ENCODE measurements around the gene HMX3.

DNA sequence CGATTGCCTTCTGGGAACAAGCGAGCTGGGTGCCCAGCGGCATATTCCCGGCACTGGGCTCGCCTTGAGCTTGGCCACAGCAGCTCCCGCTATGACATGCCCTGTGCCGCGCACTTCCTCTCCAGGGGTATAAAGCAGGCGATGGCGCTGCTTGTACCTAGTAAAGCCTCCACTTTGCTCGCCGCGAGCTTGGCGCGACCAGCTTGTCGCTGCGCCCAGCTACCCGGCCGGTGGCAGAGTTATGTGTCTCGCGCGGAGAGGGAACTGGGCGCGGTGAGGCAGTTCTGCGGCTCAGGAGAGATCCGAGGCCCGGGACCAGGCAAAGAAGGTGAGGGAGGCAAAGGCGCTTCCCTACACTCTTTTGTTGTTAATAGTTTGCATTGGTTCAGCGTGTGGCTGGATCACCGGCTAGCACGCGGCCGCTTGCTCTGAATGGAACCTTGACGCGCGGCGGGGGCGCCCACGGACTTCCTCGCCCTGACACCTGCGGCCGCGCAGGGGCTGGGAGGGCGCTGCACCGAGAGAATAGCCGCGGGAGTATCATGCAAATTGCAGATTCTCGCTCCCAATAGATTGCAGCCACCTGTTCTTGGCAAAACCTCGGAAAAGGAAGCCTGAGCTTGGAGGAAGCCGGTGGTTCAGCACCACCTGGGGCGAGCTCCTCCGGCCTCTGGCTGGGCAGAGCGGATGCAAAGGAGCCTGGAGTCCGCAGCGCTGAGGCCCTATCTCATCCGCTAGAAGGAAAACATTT is 15.4 kb downstream of the HMX3 start:
- TF ChIP-seq, protein P1, sequence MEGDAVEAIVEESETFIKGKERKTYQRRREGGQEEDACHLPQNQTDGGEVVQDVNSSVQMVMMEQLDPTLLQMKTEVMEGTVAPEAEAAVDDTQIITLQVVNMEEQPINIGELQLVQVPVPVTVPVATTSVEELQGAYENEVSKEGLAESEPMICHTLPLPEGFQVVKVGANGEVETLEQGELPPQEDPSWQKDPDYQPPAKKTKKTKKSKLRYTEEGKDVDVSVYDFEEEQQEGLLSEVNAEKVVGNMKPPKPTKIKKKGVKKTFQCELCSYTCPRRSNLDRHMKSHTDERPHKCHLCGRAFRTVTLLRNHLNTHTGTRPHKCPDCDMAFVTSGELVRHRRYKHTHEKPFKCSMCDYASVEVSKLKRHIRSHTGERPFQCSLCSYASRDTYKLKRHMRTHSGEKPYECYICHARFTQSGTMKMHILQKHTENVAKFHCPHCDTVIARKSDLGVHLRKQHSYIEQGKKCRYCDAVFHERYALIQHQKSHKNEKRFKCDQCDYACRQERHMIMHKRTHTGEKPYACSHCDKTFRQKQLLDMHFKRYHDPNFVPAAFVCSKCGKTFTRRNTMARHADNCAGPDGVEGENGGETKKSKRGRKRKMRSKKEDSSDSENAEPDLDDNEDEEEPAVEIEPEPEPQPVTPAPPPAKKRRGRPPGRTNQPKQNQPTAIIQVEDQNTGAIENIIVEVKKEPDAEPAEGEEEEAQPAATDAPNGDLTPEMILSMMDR (IDR thresholded peaks at IDR 0.05): no peak
- TF ChIP-seq POLR2AphosphoS5 (IDR thresholded peaks at IDR 0.05; ENCODE audit: low read depth, low read length) (no peak), TCF7L2 (IDR thresholded peaks at IDR 0.05; ENCODE audit: low read depth, low read length) (no peak), SIN3A (IDR thresholded peaks at IDR 0.05; ENCODE audit: borderline replicate concordance, insufficient read depth, low read depth, low read length) (no peak)

Measured in Panc1 (cell line).